HG02970 (cell line): ENCODE measurements around the gene CACNA1C.

Source experiments
- ATAC-seq: cut with Tn5 transposase; IDR thresholded peaks from one replicate; pipeline ENCODE4 v1.9.1; 2021; ENCODE audit warnings: mild to moderate bottlenecking, moderate library complexity, moderate number of reproducible peaks; ENCODE audit not compliant: unreplicated experiment, low FRiP score

Gene CACNA1C

GRCh38 chr12:2136901-2137300, 84.1 kb downstream of the CACNA1C start:
- no peak for ATAC-seq

GRCh38 chr12:2137711-2138110, 84.9 kb downstream of the CACNA1C start:
- no peak for ATAC-seq

DNA sequence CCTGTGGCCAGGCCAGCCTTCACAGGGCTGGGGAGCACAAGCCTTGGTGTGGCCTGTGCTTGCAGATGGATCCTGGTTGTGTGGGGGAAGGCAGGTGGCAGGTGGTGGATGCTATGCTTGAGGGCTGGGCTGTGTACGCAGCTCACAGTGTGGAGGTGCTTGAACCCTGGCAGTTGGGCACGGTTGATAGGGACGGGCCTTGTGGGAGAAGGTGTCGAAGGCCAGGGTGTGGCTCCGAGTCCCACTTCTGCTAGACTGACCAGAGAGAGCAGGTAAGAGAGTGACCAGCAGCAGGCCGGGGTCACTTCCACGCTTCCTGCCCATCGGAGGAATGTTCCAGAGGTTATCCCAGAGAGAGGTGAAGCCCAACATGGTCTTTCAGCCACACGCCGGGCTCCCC, 85.5 kb downstream of the CACNA1C start:
- ATAC-seq: no peak

GRCh38 chr12:2138871-2139308, 86.1 kb downstream of the CACNA1C start:
- no peak for ATAC-seq

- ATAC-seq: no peak
Measured at GRCh38 chr12:2139651-2140050, 86.9 kb downstream of the CACNA1C start.

DNA sequence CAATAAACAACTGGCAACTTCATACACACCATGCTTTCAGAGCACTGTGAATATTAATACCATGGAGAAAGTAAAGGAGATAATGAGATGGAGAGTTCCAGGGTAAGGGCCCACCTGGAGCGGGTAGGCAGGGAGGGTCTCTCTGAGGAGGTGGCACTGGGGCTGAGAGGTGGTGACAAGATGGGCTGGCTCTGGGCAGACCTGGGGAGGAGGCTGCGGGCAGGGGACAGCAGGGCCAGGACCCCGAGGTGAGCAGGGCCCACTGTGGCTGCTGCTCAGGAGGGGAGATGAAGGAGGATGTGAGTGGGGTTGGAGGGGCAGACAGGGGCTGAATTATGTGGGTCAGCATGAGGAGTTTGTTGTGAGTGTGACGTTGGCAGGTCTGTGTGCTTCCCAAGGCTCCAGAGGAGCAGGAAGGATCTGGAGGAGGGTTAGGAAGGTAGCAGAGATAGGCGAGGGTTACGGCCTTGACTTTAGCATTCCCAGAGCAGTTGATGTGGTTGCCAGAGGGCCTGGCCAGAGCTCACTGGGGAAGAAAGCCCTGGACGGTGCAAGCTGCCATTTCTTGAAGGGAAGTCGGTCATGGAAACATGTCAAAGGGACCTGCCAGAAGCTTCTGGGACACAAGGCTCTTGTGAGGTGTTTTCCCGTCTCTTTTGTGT, 88.2 kb downstream of the CACNA1C start:
- no peak for ATAC-seq

- ATAC-seq: no peak
Measured at GRCh38 chr12:2142068-2142467, 89.3 kb downstream of the CACNA1C start.

DNA sequence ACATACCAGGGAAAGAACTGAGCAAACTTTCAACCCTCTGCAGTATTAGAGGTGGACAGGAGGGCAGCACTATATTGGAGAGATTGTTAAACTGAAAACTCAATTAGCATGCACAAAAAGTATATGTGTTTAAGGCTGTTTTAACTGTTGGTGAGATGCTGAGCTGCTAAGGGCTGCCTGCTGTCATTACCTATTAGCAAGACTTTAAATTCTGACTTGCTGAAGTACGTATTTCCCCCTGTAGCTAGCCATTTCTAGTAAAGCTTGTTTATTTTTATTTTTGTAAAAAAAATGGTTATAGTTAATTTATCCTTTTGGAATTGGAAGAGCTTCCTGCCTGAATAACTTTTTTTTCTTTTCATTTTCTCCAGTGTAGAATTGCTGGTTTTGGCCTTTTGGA, 92.2 kb downstream of the CACNA1C start:
- ATAC-seq: no peak

DNA sequence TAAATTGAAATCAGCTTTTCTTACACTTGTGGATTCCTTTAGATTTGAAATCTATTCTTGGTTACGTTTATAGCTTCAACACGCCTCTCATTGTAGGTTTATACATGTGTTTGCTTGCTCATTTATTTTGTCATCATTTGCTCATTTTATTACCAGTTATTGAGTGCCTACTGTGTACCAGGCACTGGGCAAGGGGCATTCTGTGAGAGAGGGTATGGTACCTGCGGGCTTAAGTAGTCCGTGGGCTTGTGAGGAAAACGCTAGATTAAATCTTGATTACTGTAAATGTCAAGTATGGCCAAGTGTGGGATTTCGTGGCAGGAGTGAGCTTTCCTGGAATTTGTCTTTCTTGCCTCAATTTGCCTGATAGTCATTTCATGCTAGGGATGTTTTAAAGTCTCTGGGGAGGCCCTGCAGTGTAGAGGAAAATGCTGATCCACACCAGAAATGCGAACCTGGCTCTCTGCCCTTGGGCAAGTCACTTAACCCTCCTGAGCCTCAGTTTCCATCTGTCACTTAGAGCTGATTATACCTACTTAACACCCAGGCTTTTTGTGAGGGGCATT, 92.7 kb downstream of the CACNA1C start:
- ATAC-seq: no peak

DNA sequence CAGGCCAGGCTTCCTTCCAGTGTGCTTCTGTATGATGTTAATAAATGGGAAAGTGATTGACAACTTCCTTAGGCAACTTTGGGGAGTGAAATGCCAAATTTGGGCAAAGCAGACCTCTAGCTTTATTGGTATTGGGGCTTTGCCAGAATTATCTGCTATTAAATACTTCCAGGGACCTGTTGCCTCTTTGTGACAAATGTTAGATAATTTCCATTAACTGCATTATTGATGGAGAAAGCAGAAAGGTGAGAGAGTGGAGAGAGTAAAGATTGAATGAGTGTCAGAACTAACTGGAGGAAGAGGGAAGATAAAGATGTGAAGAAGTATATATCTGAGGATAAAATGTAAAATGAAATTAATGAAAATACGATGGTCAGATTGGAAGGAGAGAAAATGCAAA, 94.5 kb downstream of the CACNA1C start:
- no peak for ATAC-seq

- ATAC-seq: no peak
Measured at GRCh38 chr12:2149091-2149490, 96.3 kb downstream of the CACNA1C start.

- no peak for ATAC-seq
Measured at GRCh38 chr12:2150833-2151232, 98.0 kb downstream of the CACNA1C start.

DNA sequence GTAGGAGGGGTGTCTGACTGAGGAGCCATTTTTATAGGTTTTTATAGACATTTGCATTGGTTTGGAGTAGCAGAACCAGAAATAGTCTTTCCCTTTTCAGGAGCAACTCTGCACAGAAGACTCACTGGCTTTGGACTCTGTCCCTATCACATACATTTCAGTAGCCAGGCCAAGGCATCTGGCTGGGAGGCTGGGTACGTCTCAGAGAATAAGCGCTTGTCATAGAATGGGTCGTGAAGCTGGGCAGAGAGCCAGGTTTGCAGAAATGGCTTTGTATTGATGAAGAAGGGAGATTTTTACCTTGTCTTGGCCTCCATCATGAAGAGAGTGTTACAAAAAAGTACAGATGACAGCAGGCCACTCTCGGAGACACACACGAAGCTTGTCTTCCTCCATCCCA, 98.6 kb downstream of the CACNA1C start:
- no peak for ATAC-seq

GRCh38 chr12:2152134-2152533, 99.3 kb downstream of the CACNA1C start:
- ATAC-seq: no peak

DNA sequence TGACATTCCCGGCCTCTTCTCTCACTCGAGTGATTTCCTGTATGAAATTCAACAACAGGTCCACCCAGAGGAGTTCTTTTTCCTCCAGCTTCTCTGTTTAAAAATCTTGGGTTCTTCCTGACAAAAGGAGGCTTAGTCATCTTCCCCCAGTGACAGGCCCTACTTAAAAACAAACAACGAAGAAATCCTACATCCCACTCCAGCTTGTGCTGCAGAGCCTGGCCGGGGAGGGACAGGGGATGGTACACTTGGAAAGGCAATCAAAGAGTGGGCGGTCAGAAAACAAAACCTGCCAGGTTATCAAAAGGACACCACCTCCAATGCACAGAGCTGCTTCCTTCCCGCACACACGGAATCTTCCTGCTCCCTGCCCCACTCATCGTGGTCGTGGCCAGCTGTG, 101.3 kb downstream of the CACNA1C start:
- ATAC-seq: no peak

DNA sequence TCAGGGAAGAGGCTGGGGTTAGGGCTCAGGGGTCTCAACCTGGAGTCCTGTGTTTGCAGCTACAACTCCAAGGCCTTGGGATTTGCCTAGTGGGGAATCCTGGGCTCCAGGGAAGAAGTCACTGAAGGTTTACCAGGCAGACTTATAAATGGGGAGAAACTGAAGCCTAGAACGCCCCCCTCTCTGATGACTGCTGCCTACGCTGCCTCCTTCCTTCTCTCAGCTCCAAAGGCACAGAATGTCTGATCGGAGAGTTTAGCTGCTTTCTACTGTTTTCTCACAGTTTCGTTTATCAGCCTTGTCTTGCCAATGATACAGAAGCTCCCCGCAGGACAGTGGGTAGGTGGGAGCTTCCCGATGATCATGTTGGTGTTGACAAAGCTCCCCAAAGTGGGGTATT, 101.7 kb downstream of the CACNA1C start:
- no peak for ATAC-seq

GRCh38 chr12:2156333-2156732, 103.5 kb downstream of the CACNA1C start:
- no peak for ATAC-seq

- no peak for ATAC-seq
Measured at GRCh38 chr12:2160043-2160442, 107.3 kb downstream of the CACNA1C start.

DNA sequence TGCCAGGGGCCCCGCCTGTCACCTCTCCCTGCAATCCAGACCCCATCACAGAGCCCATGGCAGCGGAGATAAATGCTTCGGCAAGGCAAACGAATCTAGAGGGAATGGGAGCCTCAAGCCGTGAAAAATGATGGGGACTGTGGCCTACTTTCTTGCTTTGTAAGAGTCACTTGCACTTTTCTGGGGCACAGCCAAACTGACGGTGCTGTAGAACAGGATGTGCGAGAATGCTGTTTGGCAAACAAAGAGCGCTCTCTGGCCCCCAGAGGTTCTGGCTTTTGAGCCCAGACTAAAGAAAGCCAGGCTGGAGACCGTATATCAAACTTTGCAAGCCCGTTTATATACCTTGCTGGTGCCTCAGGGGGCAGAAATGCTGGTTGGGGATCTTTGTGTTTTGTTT, 108.7 kb downstream of the CACNA1C start:
- ATAC-seq: no peak

DNA sequence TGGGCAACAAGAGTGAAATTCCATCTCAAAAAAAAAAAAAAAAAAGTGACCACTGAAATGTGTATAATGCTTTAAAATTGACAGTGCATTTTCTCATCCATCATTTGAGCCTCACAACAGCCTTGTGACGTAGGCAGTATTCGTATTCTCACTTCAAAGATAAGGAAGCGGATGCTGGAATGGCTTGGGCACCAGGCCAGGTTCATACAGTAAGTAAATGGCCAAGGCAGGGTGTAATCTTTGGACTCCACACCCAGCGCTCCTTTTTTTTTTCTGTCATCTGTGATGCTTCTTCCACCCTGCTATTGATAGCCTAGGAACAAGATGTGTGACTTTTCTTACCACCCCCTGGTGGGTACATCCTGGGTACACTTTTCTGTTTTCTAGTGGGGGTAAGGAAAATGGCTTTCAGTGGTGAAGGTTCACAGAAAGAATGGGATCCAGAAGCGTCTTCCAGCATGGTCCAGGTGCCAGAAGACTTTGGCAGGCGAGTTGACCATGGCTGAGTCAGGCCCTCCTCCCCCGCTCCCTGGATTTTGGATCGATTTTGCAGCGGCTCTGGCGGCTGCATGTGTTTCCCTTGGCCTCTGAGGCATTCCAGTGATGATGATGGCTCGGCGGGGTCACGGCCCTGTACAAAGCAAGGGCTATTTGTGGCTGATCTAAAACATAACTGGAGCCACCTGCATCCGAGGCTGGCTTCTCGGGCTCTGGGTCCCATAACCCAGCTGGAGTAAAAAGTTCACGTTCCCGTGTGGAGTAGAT, 110.6 kb downstream of the CACNA1C start:
- no peak for ATAC-seq

- ATAC-seq: no peak
Measured at GRCh38 chr12:2165021-2165420, 112.2 kb downstream of the CACNA1C start.

DNA sequence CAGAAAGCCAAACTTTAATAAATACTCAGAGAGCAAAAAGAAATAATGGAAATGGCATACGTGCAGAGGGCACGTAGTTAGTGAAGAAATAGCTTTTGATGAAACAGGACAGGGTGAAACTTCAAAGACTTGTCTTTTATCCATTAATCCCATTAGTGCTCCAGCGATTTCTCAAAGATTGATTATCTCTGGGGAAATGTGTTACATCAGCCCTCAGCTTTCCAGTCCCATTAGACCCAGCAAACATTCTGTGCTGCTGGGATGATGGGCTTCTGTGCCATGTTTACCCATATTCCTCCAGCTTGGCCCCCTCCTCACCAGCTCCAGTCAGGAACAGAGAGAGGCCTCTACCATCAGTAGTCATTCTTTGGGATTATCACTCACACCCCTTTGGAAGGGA, 113.1 kb downstream of the CACNA1C start:
- no peak for ATAC-seq
